Measurements from ENCODE around the gene LRRC52. TPM values are rescaled to one million over a fixed set of nuclear protein-coding genes. Genes with fewer than 3 reads are reported as not detected.

Gene LRRC52
- total and polyA plus RNA-seq, 9 of the 15 experiments (the other 6 are each of a cell fraction or from before 2014, with no cell fraction given), result not detected

GRCh38 chr1:165600793-165601192, 57.0 kb downstream of the LRRC52 start (continued):
- TF ChIP-seq ARID4B (CRISPR knock-in tag; IDR thresholded peaks at IDR 0.05) (no peak), MYNN (IDR thresholded peaks at IDR 0.05) (no peak), MYNN (CRISPR knock-in tag; IDR thresholded peaks at IDR 0.05) (no peak), FOXJ2 (tag; IDR thresholded peaks at IDR 0.05) (no peak)

DNA sequence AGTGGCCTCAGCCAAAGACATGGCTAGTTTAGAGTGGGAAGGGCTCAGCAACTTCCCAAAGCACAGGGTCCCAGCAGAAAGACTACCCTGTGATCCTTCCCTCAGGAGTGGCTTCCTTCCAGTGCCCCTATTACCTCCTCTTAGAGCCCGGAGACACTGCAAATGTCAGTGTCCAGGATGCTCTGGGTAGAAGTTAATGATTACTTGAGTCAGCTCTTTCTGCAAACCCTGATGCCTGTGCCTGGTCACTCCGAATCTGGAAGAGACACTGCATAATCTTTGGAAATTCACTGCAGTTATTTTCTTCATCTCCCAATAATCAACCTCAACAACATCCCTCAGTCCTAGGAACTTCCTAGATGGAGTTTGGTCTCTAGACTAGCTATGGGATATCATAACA, 60.0 kb downstream of the LRRC52 start:
- Histone ChIP-seq H3K36me3 (ENCODE audit: control insufficient read depth, insufficient read depth, low read length) (no peaks in the 10 kb centered on the region), H3K4me3 (no peak overlapping the region), H3K27me3 (ENCODE audit: control insufficient read depth in 2 of 2, insufficient read depth in 2 of 2, low read length in 2 of 2) (no peaks in the 10 kb centered on the region; a peak in 1 of 5 replicates), H3K4me1 (replicated peaks in 1 of 2; ENCODE audit: control insufficient read depth in 2 of 2, insufficient read depth in 2 of 2, low read length in 2 of 2) (peaks cover 0 to 3% of the 10 kb centered on the region in 2 experiments; a peak in 2 of 5 replicates), H2AFZ (ENCODE audit: low read depth, low read length) (no peak overlapping the region), H3K4me2 (ENCODE audit: insufficient read depth, low read length) (no peak overlapping the region), H3K9me3 (replicated peaks; ENCODE audit: control insufficient read depth, insufficient read depth, low read depth, low read length) (no peaks in the 10 kb centered on the region), H3K9ac (ENCODE audit: insufficient read depth in 1 of 2, low read depth in 2 of 2, low read length in 2 of 2) (no peak overlapping the region), H3K79me2 (ENCODE audit: control insufficient read depth, insufficient read depth, low read length) (no peaks in the 10 kb centered on the region), H3K9me1 (ENCODE audit: control insufficient read depth, insufficient read depth, low read length) (no peaks in the 10 kb centered on the region), H3K27ac (ENCODE audit: extremely low read depth, low read depth, low read length) (no peak overlapping the region), H4K20me1 (replicated peaks; ENCODE audit: control insufficient read depth, insufficient read depth, low read length) (no peaks in the 10 kb centered on the region)
- DNase-seq (ENCODE audit: extremely low read depth in 1 of 4, low spot score in 3 of 4), result no peak
- in situ Hi-C loops (cut with MboI) (loop anchor here (5.0 kb wide), 1 partner anchor 313 kb away; no protein-coding TSS in a partner anchor), intact Hi-C loops (cut with micrococcal nuclease) (loop anchor here (5.0 kb wide), 2 partner anchors 93 to 163 kb away; partner anchors contain the start of genes ALDH9A1 and TMCO1)
- ATAC-seq, result no peak
- BruUV-seq (replicated peaks), result no TSS peak
- FAIRE-seq, result no peak
- CTCF ChIA-PET (ENCODE audit: low intra/inter-chr PET ratio), result interaction anchor here (3.6 kb wide), 1 partner anchor 310 kb away, joined by 34 read pairs; no protein-coding TSS in a partner anchor
- 5% methylated on average over 2 of the region's 2 CpGs for WGBS (ENCODE audit: insufficient coverage, low coverage, missing lambda C conversion rate)
- POLR2A ChIA-PET, result no interaction called here
- no peak for TF ChIP-seq SLC30A9 (CRISPR knock-in tag; IDR thresholded peaks at IDR 0.05)
